ENCODE data around the gene PLXNA2.

The PLXNA2 gene

DNA sequence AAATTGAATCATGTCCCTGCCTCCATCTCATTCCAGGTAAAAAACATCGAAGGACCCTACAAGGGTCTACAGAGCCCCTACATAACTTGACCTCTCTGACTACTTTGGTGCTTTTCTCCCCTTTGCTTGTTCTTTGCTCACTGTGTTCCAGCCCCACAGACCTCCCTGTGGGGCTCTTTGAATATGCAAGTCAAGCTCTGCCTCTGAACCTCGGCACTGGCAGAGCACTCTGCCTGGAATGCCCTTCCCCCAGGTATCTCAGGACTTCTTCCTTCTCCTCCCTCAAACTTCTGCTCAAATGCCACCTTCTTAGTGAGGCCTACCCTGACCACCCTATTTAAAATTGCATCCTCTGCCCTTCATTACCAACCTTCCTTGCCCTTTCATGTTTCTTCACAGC lies 245.5 kb downstream of the PLXNA2 start:
- H3K9me3 ChIP-seq (ENCODE audit: control insufficient read depth, insufficient read depth, low read depth, low read length): peaks cover 2% of the 10 kb centered on the region; the same call in 1 of the 2 replicates

GRCh38 chr1:207997486-207998268 lies 246.5 kb downstream of the PLXNA2 start:
- no peak overlapping the region for H3K27ac ChIP-seq (ENCODE audit: low read depth, low read length)
- H3K9ac ChIP-seq (ENCODE audit: low read length): no peak overlapping the region
- no peaks in the 10 kb centered on the region for H3K27me3 ChIP-seq (ENCODE audit: control insufficient read depth, insufficient read depth, low read length)
- peaks cover 10% of the 10 kb centered on the region; the same call in 1 of the 2 replicates for H3K4me1 ChIP-seq (ENCODE audit: control insufficient read depth, insufficient read depth, low read length)
- H3K9me3 ChIP-seq (ENCODE audit: control insufficient read depth, insufficient read depth, low read depth, low read length): peaks cover 2% of the 10 kb centered on the region; the same call in 1 of the 2 replicates
- no peaks in the 10 kb centered on the region for H3K36me3 ChIP-seq (ENCODE audit: control insufficient read depth, insufficient read depth, low read length)
- no peak overlapping the region for H3K4me3 ChIP-seq (ENCODE audit: low read depth, low read length)

More for the DNA sequence above, 245.5 kb downstream of the PLXNA2 start:
- peaks cover 10% of the 10 kb centered on the region; the same call in 1 of the 2 replicates for H3K4me1 ChIP-seq (ENCODE audit: control insufficient read depth, insufficient read depth, low read length)
- no peaks in the 10 kb centered on the region for H3K36me3 ChIP-seq (ENCODE audit: control insufficient read depth, insufficient read depth, low read length)
- no peaks in the 10 kb centered on the region for H3K27me3 ChIP-seq (ENCODE audit: control insufficient read depth, insufficient read depth, low read length)
- no peak overlapping the region for H3K9ac ChIP-seq (ENCODE audit: low read length)
- no peak overlapping the region for H3K27ac ChIP-seq (ENCODE audit: low read depth, low read length)
- no peak overlapping the region for H3K4me3 ChIP-seq (ENCODE audit: low read depth, low read length)

GRCh38 chr1:207996636-207997035 lies 247.5 kb downstream of the PLXNA2 start:
- Histone ChIP-seq H3K36me3 (ENCODE audit: control insufficient read depth, insufficient read depth, low read length) (no peaks in the 10 kb centered on the region), H3K27me3 (ENCODE audit: control insufficient read depth, insufficient read depth, low read length) (no peaks in the 10 kb centered on the region), H3K9me3 (ENCODE audit: control insufficient read depth, insufficient read depth, low read depth, low read length) (peaks cover 2% of the 10 kb centered on the region; the same call in 1 of the 2 replicates), H3K27ac (ENCODE audit: low read depth, low read length) (no peak overlapping the region), H3K4me1 (ENCODE audit: control insufficient read depth, insufficient read depth, low read length) (peaks cover 10% of the 10 kb centered on the region; the same call in 1 of the 2 replicates), H3K4me3 (ENCODE audit: low read depth, low read length) (no peak overlapping the region), H3K9ac (ENCODE audit: low read length) (no peak overlapping the region)

GRCh38 chr1:207995576-207995975 lies 248.6 kb downstream of the PLXNA2 start:
- Histone ChIP-seq H3K9me3 (ENCODE audit: control insufficient read depth, insufficient read depth, low read depth, low read length) (no peaks in the 10 kb centered on the region), H3K27ac (ENCODE audit: low read depth, low read length) (no peak overlapping the region), H3K9ac (ENCODE audit: low read length) (no peak overlapping the region), H3K4me1 (ENCODE audit: control insufficient read depth, insufficient read depth, low read length) (peaks cover 10% of the 10 kb centered on the region; the same call in 1 of the 2 replicates), H3K4me3 (ENCODE audit: low read depth, low read length) (no peak overlapping the region), H3K27me3 (ENCODE audit: control insufficient read depth, insufficient read depth, low read length) (no peaks in the 10 kb centered on the region), H3K36me3 (ENCODE audit: control insufficient read depth, insufficient read depth, low read length) (no peaks in the 10 kb centered on the region)

- Histone ChIP-seq H3K4me3 (ENCODE audit: low read depth, low read length) (no peak overlapping the region), H3K4me1 (ENCODE audit: control insufficient read depth, insufficient read depth, low read length) (peaks cover 10% of the 10 kb centered on the region; the same call in 1 of the 2 replicates), H3K36me3 (ENCODE audit: control insufficient read depth, insufficient read depth, low read length) (no peaks in the 10 kb centered on the region), H3K9me3 (ENCODE audit: control insufficient read depth, insufficient read depth, low read depth, low read length) (no peaks in the 10 kb centered on the region), H3K9ac (ENCODE audit: low read length) (no peak overlapping the region), H3K27me3 (ENCODE audit: control insufficient read depth, insufficient read depth, low read length) (no peaks in the 10 kb centered on the region), H3K27ac (ENCODE audit: low read depth, low read length) (no peak overlapping the region)
Measured at GRCh38 chr1:207993477-207994445, 250.4 kb downstream of the PLXNA2 start.

DNA sequence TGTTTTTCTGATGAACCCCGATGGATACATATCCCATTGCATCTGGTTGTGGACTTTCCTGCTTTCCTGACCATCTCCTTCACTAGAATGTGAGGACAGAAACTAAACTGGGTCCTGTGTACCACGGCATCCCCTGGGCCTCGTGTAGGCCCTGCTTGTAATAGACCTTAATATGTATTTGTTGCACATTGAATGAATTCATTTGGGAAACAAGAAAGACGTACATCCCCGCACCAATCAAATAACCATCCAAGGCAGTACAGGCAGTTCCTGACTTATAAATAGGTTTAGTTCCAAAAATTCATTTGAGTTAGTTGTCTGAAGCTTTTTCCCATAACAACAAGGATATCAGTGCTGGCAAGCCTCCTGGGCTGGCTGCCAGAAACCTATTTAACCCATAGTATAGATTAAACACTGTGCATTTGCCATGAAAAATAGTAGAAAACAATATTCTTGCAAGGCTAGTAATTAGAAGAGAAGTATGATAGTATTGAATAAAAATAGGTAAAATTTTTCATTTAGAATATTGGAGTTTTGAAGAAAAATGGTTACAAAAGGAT lies 251.4 kb downstream of the PLXNA2 start:
- Histone ChIP-seq H3K27ac (ENCODE audit: low read depth, low read length) (no peak overlapping the region), H3K27me3 (ENCODE audit: control insufficient read depth, insufficient read depth, low read length) (no peaks in the 10 kb centered on the region), H3K4me1 (ENCODE audit: control insufficient read depth, insufficient read depth, low read length) (0 out of 2 replicates have a peak, but pooled peaks cover 2% of the 10 kb centered on the region), H3K36me3 (ENCODE audit: control insufficient read depth, insufficient read depth, low read length) (no peaks in the 10 kb centered on the region), H3K9ac (ENCODE audit: low read length) (no peak overlapping the region), H3K9me3 (ENCODE audit: control insufficient read depth, insufficient read depth, low read depth, low read length) (no peaks in the 10 kb centered on the region), H3K4me3 (ENCODE audit: low read depth, low read length) (no peak overlapping the region)

DNA sequence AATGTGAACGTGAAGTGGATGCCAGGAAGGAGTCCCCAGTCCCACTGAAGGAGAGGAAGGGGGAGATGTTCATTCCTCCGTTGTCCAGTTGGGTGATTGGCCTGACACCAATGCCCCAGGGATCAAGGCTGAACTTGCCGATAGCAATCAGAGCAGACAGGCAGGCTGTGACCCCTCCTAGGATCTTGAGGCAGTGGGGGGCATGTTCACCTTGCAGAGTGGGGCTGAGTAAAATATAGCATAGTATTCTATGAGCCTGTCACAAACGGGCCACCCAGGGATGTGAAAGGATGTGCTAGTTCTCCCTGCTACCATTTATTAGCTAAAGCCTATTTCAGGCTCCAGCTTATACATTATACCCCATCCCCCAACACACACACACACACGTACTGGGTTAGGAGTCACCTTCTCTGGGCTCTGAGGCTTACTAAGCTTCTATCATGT lies 252.6 kb downstream of the PLXNA2 start:
- H3K27me3 ChIP-seq (ENCODE audit: control insufficient read depth, insufficient read depth, low read length): no peaks in the 10 kb centered on the region
- H3K4me1 ChIP-seq (ENCODE audit: control insufficient read depth, insufficient read depth, low read length): no peaks in the 10 kb centered on the region
- H3K9ac ChIP-seq (ENCODE audit: low read length): no peak overlapping the region

GRCh38 chr1:207990876-207991582 lies 253.2 kb downstream of the PLXNA2 start:
- Histone ChIP-seq H3K27ac (ENCODE audit: low read depth, low read length) (no peak overlapping the region), H3K36me3 (ENCODE audit: control insufficient read depth, insufficient read depth, low read length) (no peaks in the 10 kb centered on the region), H3K4me3 (ENCODE audit: low read depth, low read length) (no peak overlapping the region), H3K9ac (ENCODE audit: low read length) (no peak overlapping the region), H3K4me1 (ENCODE audit: control insufficient read depth, insufficient read depth, low read length) (no peaks in the 10 kb centered on the region), H3K27me3 (ENCODE audit: control insufficient read depth, insufficient read depth, low read length) (no peaks in the 10 kb centered on the region), H3K9me3 (ENCODE audit: control insufficient read depth, insufficient read depth, low read depth, low read length) (no peaks in the 10 kb centered on the region)

More for the DNA sequence above, 252.6 kb downstream of the PLXNA2 start:
- Histone ChIP-seq H3K9me3 (ENCODE audit: control insufficient read depth, insufficient read depth, low read depth, low read length) (no peaks in the 10 kb centered on the region), H3K4me3 (ENCODE audit: low read depth, low read length) (no peak overlapping the region), H3K27ac (ENCODE audit: low read depth, low read length) (no peak overlapping the region), H3K36me3 (ENCODE audit: control insufficient read depth, insufficient read depth, low read length) (no peaks in the 10 kb centered on the region)

GRCh38 chr1:207990455-207990854 lies 253.7 kb downstream of the PLXNA2 start:
- Histone ChIP-seq H3K4me1 (ENCODE audit: control insufficient read depth, insufficient read depth, low read length) (no peaks in the 10 kb centered on the region), H3K27me3 (ENCODE audit: control insufficient read depth, insufficient read depth, low read length) (no peaks in the 10 kb centered on the region), H3K4me3 (ENCODE audit: low read depth, low read length) (no peak overlapping the region), H3K36me3 (ENCODE audit: control insufficient read depth, insufficient read depth, low read length) (no peaks in the 10 kb centered on the region), H3K9me3 (ENCODE audit: control insufficient read depth, insufficient read depth, low read depth, low read length) (no peaks in the 10 kb centered on the region), H3K27ac (ENCODE audit: low read depth, low read length) (no peak overlapping the region), H3K9ac (ENCODE audit: low read length) (no peak overlapping the region)

All from HUES6 (cell line).